Articular chondrocyte of knee joint (primary cell): ENCODE measurements around the gene GLRX. TPM values are rescaled to one million over a fixed set of nuclear protein-coding genes. Genes with fewer than 3 reads are reported as not detected.

ENCODE experiments used
- total RNA-seq: library from RNA; depleted of rRNA; stranded (reverse); fragments of >200 nt; gene quantifications from 2 replicates; pipeline ENCODE4 v1.2.3, GENCODE V29; 2012

Gene GLRX
- 141 and 196 TPM in 2 replicates for total RNA-seq

GRCh38 chr5:95822542-95823181 is at the start of gene GLRX:
GLRX (minus strand) TSS chr5:95822726; CDS start chr5:95822662, 64 bp downstream.

Other genes with a start within 250 kb of the GLRX start
- under 0.01 TPM in 1 of 2 replicates, not detected in the other for gene GPR150, start 202.6 kb downstream of the GLRX start, total RNA-seq
- 3.4 and 4.1 TPM in 2 replicates for gene RFESD, start 175.9 kb downstream of the GLRX start, total RNA-seq
- gene SPATA9, start 139.7 kb downstream of the GLRX start, total RNA-seq = 0.11 and 1.7 TPM in 2 replicates
- 279 and 344 TPM in 2 replicates for gene RHOBTB3, start 91.4 kb downstream of the GLRX start, total RNA-seq
- 489 and 723 TPM in 2 replicates for gene ELL2, start 139.1 kb upstream of the GLRX start, total RNA-seq